ENCODE results near the gene MEIOC.

- TF ChIP-seq CTCF (IDR thresholded peaks at IDR 0.05 in 4 of 5, conservative IDR thresholded peaks at IDR 0.05 in 1 of 5), result no peak
- no peak for TF ChIP-seq POLR2A (IDR thresholded peaks at IDR 0.05)
These were observed 2.3 kb upstream of the MEIOC start for GRCh38 chr17:44653954-44654353.

Data from gastrocnemius medialis (tissue), 4 donors.